ENCODE data around the gene OR2Z1. TPM values are rescaled to one million over a fixed set of nuclear protein-coding genes. Genes with fewer than 3 reads are reported as not detected.

The OR2Z1 gene
- total and polyA plus RNA-seq, 2 of the 13 experiments (the other 11 are each of a cell fraction or from before 2014, with no cell fraction given) = not detected

DNA sequence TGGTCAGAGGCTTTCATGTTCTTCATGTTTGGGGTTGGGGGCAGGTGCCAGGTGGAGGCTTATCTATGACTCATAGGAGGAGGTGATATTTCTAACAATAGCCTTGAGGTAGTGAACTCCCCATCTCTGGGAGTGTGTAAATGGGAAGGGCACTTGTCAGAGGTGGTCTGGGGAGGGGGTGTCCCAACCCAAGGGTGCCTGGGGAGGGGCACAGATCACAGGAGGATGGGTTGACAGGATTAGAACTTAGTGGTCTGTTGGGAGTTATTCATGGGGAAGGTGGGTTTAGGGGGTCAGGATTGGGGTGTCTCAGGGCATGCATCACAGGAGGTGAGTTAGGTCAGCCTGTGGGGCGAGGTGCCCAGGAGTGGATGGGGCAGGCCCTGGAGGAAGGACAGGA is 24.4 kb upstream of the OR2Z1 start:
- BruUV-seq (replicated peaks) = no TSS peak
- ATAC-seq (no peak), FAIRE-seq (no peak), DNase-seq (ENCODE audit: low spot score) (no peak)
- Histone ChIP-seq H3K9me3 (ENCODE audit: low read length) (no peaks in the 10 kb centered on the region), H2AFZ (ENCODE audit: low read length) (no peak overlapping the region), H3K4me2 (ENCODE audit: low read depth, low read length) (no peak overlapping the region), H3K27ac (ENCODE audit: extremely low read length, insufficient read depth, low read length) (no peak overlapping the region), H4K20me1 (ENCODE audit: insufficient read depth, low read length) (no peaks in the 10 kb centered on the region), H3K4me3 (replicated peaks in 1 of 3; ENCODE audit: insufficient read depth in 1 of 3, low read depth in 2 of 3, low read length in 3 of 3) (no peak overlapping the region), H3K4me1 (ENCODE audit: insufficient read depth, low read length) (no peaks in the 10 kb centered on the region), H3K79me2 (ENCODE audit: insufficient read depth, low read length) (no peaks in the 10 kb centered on the region), H3K27me3 (ENCODE audit: control insufficient read depth in 1 of 2, insufficient read depth in 2 of 2, low read length in 2 of 2) (peaks cover 0 to 2% of the 10 kb centered on the region in 2 experiments; a peak in 1 of 5 replicates), H3K36me3 (replicated peaks in 1 of 2; ENCODE audit: control insufficient read depth in 1 of 2, insufficient read depth in 2 of 2, low read length in 2 of 2) (no peaks in the 10 kb centered on the region), H3K9ac (ENCODE audit: insufficient read depth, low read depth, low read length) (no peak overlapping the region)
- no peak for TF ChIP-seq ZNF703 (CRISPR knock-in tag; IDR thresholded peaks at IDR 0.05; ENCODE audit: borderline replicate concordance)
- TF ChIP-seq SRF (IDR thresholded peaks at IDR 0.05; ENCODE audit: low read depth, low read length) = no peak
- TF ChIP-seq NAIF1 (CRISPR knock-in tag; IDR thresholded peaks at IDR 0.05; ENCODE audit: borderline replicate concordance) = no peak
- TF ChIP-seq, protein P1, sequence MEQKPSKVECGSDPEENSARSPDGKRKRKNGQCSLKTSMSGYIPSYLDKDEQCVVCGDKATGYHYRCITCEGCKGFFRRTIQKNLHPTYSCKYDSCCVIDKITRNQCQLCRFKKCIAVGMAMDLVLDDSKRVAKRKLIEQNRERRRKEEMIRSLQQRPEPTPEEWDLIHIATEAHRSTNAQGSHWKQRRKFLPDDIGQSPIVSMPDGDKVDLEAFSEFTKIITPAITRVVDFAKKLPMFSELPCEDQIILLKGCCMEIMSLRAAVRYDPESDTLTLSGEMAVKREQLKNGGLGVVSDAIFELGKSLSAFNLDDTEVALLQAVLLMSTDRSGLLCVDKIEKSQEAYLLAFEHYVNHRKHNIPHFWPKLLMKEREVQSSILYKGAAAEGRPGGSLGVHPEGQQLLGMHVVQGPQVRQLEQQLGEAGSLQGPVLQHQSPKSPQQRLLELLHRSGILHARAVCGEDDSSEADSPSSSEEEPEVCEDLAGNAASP (CRISPR knock-in tag; IDR thresholded peaks at IDR 0.05; ENCODE audit: borderline replicate concordance) = no peak
- TF ChIP-seq, protein P2, sequence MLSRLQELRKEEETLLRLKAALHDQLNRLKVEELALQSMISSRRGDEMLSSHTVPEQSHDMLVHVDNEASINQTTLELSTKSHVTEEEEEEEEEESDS (CRISPR knock-in tag; IDR thresholded peaks at IDR 0.05; ENCODE audit: borderline replicate concordance) = no peak
- TF ChIP-seq CCDC6 (CRISPR knock-in tag; IDR thresholded peaks at IDR 0.05) = no peak
- TF ChIP-seq ZNF543 (CRISPR knock-in tag; IDR thresholded peaks at IDR 0.05) = no peak
- TF ChIP-seq, protein P3, sequence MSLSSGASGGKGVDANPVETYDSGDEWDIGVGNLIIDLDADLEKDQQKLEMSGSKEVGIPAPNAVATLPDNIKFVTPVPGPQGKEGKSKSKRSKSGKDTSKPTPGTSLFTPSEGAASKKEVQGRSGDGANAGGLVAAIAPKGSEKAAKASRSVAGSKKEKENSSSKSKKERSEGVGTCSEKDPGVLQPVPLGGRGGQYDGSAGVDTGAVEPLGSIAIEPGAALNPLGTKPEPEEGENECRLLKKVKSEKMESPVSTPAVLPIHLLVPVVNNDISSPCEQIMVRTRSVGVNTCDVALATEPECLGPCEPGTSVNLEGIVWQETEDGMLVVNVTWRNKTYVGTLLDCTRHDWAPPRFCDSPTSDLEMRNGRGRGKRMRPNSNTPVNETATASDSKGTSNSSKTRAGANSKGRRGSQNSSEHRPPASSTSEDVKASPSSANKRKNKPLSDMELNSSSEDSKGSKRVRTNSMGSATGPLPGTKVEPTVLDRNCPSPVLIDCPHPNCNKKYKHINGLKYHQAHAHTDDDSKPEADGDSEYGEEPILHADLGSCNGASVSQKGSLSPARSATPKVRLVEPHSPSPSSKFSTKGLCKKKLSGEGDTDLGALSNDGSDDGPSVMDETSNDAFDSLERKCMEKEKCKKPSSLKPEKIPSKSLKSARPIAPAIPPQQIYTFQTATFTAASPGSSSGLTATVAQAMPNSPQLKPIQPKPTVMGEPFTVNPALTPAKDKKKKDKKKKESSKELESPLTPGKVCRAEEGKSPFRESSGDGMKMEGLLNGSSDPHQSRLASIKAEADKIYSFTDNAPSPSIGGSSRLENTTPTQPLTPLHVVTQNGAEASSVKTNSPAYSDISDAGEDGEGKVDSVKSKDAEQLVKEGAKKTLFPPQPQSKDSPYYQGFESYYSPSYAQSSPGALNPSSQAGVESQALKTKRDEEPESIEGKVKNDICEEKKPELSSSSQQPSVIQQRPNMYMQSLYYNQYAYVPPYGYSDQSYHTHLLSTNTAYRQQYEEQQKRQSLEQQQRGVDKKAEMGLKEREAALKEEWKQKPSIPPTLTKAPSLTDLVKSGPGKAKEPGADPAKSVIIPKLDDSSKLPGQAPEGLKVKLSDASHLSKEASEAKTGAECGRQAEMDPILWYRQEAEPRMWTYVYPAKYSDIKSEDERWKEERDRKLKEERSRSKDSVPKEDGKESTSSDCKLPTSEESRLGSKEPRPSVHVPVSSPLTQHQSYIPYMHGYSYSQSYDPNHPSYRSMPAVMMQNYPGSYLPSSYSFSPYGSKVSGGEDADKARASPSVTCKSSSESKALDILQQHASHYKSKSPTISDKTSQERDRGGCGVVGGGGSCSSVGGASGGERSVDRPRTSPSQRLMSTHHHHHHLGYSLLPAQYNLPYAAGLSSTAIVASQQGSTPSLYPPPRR (CRISPR knock-in tag; IDR thresholded peaks at IDR 0.05; ENCODE audit: borderline replicate concordance) = no peak
- TF ChIP-seq, protein P4, sequence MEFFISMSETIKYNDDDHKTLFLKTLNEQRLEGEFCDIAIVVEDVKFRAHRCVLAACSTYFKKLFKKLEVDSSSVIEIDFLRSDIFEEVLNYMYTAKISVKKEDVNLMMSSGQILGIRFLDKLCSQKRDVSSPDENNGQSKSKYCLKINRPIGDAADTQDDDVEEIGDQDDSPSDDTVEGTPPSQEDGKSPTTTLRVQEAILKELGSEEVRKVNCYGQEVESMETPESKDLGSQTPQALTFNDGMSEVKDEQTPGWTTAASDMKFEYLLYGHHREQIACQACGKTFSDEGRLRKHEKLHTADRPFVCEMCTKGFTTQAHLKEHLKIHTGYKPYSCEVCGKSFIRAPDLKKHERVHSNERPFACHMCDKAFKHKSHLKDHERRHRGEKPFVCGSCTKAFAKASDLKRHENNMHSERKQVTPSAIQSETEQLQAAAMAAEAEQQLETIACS (CRISPR knock-in tag; IDR thresholded peaks at IDR 0.05) = no peak
- no peak for TF ChIP-seq KLF12 (CRISPR knock-in tag; IDR thresholded peaks at IDR 0.05; ENCODE audit: borderline replicate concordance)
- whole genome bisulfite sequencing (ENCODE audit: low lambda C conversion rate) = 0% methylated on average over 1 of the region's 1 CpG
- ChIA-PET CTCF (ENCODE audit: low intra/inter-chr PET ratio, low total read pairs) (no interaction called here), POLR2A (no interaction called here)
- intact Hi-C loops (cut with micrococcal nuclease; ENCODE audit: unreplicated experiment) = no loop called here
- in situ Hi-C loops (cut with HindIII; ENCODE audit: extremely low pct_ligation_motif_present, low pct_unique_long_range_greater_than_20kb) = no loop called here
